Suprapubic skin (tissue), 4 donors: ENCODE measurements around the gene PPP1R9B. TPM values are rescaled to one million over a fixed set of nuclear protein-coding genes. Genes with fewer than 3 reads are reported as not detected.

Source experiments
- DNase-seq, 2 donors: peaks; one replicate each; pipeline ENCODE4 v3.0.0-alpha.2; 2019; ENCODE audit warnings: low spot score in 2 of 2
- H3K27ac ChIP-seq: fragments of 200-600 bp; sonication (generic); one replicate; pipeline ENCODE4 v1.5.1; 2019
- H3K27me3 ChIP-seq: fragments of 200-600 bp; sonication (generic); one replicate; pipeline ENCODE4 v1.5.1; 2019
- H3K36me3 ChIP-seq: fragments of 200-600 bp; sonication (generic); one replicate; pipeline ENCODE4 v1.5.1; 2019
- H3K4me1 ChIP-seq: fragments of 200-600 bp; sonication (generic); one replicate; pipeline ENCODE4 v1.5.1; 2019
- H3K4me3 ChIP-seq: fragments of 200-600 bp; sonication (generic); one replicate; pipeline ENCODE4 v1.5.1; 2019; ENCODE audit warnings: mild to moderate bottlenecking
- H3K9me3 ChIP-seq: fragments of 200-600 bp; sonication (generic); one replicate; pipeline ENCODE4 v1.5.1; 2019
- CTCF ChIP-seq, 2 donors: fragments of 200-600 bp in 1 of 2; fragments of 450-650 bp in 1 of 2; sonication (generic) in 1 of 2; IDR thresholded peaks; one replicate each; pipeline ENCODE4 v1.5.1; 2016 to 2019; ENCODE audit warnings: antibody characterized with exemption in 2 of 2, mild to moderate bottlenecking in 1 of 2, moderate library complexity in 1 of 2
- EP300 ChIP-seq: sonication (generic); formaldehyde crosslinking; IDR thresholded peaks from one replicate; pipeline ENCODE4 v1.6.1; 2017; ENCODE audit warnings: antibody characterized with exemption
- POLR2A ChIP-seq, 2 donors: fragments of 450-650 bp; IDR thresholded peaks; one replicate each; pipeline ENCODE4 v1.6.1; 2017; ENCODE audit warnings: antibody characterized with exemption in 2 of 2, mild to moderate bottlenecking in 2 of 2, moderate library complexity in 2 of 2
- POLR2AphosphoS5 ChIP-seq, 3 donors: sonication (generic); formaldehyde crosslinking; IDR thresholded peaks; one replicate each; pipeline ENCODE4 v1.6.1; 2017; ENCODE audit warnings: antibody characterized with exemption in 3 of 3
- whole genome bisulfite sequencing: methylation state at CpG from one replicate; pipeline ENCODE4 v1.1.5; 2018; 5-methylcytosine and 5-hydroxymethylcytosine counted together
- total RNA-seq, 4 donors: library from RNA; depleted of rRNA; stranded (reverse); fragments of >200 nt; gene quantifications; one replicate each; pipeline ENCODE4 v1.1.0, GENCODE V29; 2016

Gene PPP1R9B
- total RNA-seq, 4 donors from 2014 or later = 21.5 to 26.2 (median 23.7) TPM

DNA sequence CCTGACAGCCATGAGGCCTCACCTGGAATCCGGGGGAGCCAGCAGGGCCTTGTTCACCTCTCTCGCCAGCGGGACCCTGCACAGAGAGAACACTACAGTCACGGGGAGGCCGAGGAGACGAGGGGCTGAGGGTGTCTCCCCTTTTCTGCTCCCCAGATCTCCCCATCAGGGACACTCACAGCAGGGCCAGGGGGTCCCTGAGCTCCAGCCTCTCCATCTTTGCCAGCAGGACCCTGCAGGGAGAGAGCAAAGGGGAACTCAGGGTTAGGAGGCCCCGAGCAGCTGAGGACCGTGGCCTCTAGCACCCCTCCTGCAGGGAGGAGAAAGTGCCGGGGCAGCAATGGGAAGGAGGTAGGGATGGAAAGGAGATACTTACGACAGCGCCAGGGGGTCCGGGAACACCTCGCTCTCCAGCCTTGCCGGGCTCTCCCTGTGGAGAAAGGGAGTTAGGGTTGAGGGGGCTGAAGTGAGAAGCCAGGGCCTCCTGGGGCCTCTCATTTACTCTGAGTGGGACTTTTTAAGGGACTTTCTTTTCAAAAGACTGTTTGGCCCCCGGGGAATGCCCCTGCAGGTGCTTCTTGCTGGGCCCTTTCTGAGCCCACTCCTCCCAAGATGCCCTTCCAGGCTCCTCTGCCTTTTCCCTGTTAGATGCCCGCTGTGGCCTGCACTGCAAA is 42.3 kb upstream of the PPP1R9B start:
- TF ChIP-seq EP300 (no peak), CTCF (IDR thresholded peaks at IDR 0.05) (no peak), POLR2AphosphoS5 (IDR thresholded peaks at IDR 0.05) (no peak), POLR2A (IDR thresholded peaks at IDR 0.05) (no peak)
- Histone ChIP-seq H3K36me3 (peaks cover 71% of the 10 kb centered on the region), H3K27ac (no peak overlapping the region), H3K27me3 (no peaks in the 10 kb centered on the region), H3K9me3 (no peaks in the 10 kb centered on the region), H3K4me3 (no peak overlapping the region), H3K4me1 (peaks cover 15% of the 10 kb centered on the region)
- DNase-seq = no peak
- WGBS = 82% methylated on average over 14 of the region's 16 CpGs

DNA sequence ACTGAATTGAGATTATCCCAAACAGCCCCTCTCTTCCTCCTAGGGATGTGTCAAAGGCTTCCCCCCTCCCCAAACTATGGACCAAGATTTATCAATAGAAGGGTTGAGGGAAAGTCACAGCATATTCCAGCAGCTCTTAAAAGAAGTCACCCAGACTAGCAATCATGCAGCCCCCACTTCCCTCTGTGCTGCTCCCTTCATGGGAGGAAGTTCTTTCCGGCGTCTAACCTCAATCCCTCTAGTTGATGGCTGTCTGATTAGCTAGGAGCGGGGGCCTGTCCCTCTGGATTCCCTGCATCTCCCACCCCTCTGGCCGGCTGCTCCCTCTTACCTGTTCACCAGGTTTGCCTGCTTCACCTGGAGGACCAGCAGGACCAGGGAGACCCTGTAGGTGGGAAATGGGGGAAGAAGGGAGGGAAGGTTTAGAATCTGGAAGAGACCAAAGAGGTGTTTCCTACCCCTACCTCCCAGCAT is 41.7 kb upstream of the PPP1R9B start:
- Histone ChIP-seq H3K4me3 (no peak overlapping the region), H3K27me3 (no peaks in the 10 kb centered on the region), H3K27ac (no peak overlapping the region), H3K9me3 (no peaks in the 10 kb centered on the region), H3K36me3 (peaks cover 75% of the 10 kb centered on the region), H3K4me1 (peaks cover 12% of the 10 kb centered on the region)
- no peak for DNase-seq
- 64% methylated on average over 4 of the region's 4 CpGs for WGBS
- TF ChIP-seq EP300 (no peak), POLR2AphosphoS5 (IDR thresholded peaks at IDR 0.05) (no peak)

DNA sequence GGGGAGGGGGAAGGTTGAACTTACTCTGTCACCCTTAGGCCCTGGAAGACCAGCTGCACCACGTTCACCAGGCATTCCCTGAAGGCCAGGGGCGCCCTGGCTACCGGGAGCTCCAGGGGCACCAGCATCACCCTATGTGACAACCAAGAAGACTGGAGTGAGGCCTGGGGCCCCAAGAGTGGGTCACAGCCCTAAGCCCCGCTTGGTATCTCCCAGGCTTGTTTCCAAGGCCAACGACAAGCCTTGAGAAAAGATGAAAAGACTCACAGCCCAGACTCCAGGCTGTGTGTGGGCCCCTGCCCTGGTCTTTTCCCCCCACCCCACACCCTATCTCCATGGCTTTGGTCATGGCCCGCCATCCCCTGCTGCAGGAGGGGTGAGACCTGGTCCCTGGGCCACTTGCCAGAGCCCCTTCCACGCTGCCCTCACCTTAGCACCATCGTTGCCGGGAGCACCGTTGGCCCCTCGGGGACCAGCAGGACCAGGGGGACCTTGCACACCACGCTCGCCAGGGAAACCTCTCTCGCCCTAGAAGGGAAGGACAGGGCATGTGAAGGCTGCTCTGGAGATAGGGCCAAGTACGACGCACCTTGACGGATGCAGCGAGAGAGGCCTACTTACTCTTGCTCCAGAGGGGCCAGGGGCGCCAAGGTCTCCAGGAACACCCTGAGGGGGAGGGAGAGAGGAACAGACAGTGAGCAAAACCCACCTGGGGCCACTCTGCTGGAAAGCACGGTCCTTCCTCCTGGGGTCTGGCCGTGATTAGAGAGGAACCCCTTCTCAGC is 41.1 kb upstream of the PPP1R9B start:
- Histone ChIP-seq H3K9me3 (no peaks in the 10 kb centered on the region), H3K4me3 (no peak overlapping the region), H3K36me3 (peaks cover 68% of the 10 kb centered on the region), H3K4me1 (peaks cover 10% of the 10 kb centered on the region), H3K27ac (no peak overlapping the region), H3K27me3 (no peaks in the 10 kb centered on the region)
- DNase-seq = no peak
- WGBS = 70% methylated on average over 9 of the region's 21 CpGs
- TF ChIP-seq POLR2A (IDR thresholded peaks at IDR 0.05) (no peak), POLR2AphosphoS5 (IDR thresholded peaks at IDR 0.05) (no peak), EP300 (no peak), CTCF (IDR thresholded peaks at IDR 0.05) (no peak)

GRCh38 chr17:50190603-50191358 is 40.3 kb upstream of the PPP1R9B start:
- H3K4me3 ChIP-seq = no peak overlapping the region
- H3K9me3 ChIP-seq = no peaks in the 10 kb centered on the region
- no peaks in the 10 kb centered on the region for H3K27me3 ChIP-seq
- DNase-seq = no peak
- H3K4me1 ChIP-seq = peaks cover 5% of the 10 kb centered on the region
- no peak overlapping the region for H3K27ac ChIP-seq
- H3K36me3 ChIP-seq = peaks cover 68% of the 10 kb centered on the region
- 88% methylated on average over 7 of the region's 8 CpGs for WGBS
- TF ChIP-seq POLR2AphosphoS5 (IDR thresholded peaks at IDR 0.05) (no peak), CTCF (IDR thresholded peaks at IDR 0.05) (no peak), POLR2A (IDR thresholded peaks at IDR 0.05) (no peak), EP300 (no peak)

GRCh38 chr17:50190293-50190602 is 39.8 kb upstream of the PPP1R9B start:
- no peaks in the 10 kb centered on the region for H3K27me3 ChIP-seq
- no peak overlapping the region for H3K4me3 ChIP-seq
- 86% methylated on average over 8 of the region's 8 CpGs for WGBS
- no peaks in the 10 kb centered on the region for H3K9me3 ChIP-seq
- DNase-seq = no peak
- H3K4me1 ChIP-seq = peaks cover under 1% of the 10 kb centered on the region
- peaks cover 64% of the 10 kb centered on the region for H3K36me3 ChIP-seq
- no peak for TF ChIP-seq EP300
- TF ChIP-seq CTCF (IDR thresholded peaks at IDR 0.05) = no peak
- no peak for TF ChIP-seq POLR2AphosphoS5 (IDR thresholded peaks at IDR 0.05)
- TF ChIP-seq POLR2A (IDR thresholded peaks at IDR 0.05) = no peak
- no peak overlapping the region for H3K27ac ChIP-seq
